Tibial nerve (tissue), 4 donors: ENCODE data around the gene RAD50.

Experiments used
- EP300 ChIP-seq, 2 donors: sonication (generic); formaldehyde crosslinking; IDR thresholded peaks; one replicate each; pipeline ENCODE4 v1.6.1; 2017; ENCODE audit warnings: antibody characterized with exemption in 2 of 2, mild to moderate bottlenecking in 1 of 2
- POLR2A ChIP-seq, 2 donors: fragments of 450-650 bp; IDR thresholded peaks; one replicate each; pipeline ENCODE4 v1.6.1; 2017; ENCODE audit warnings: antibody characterized with exemption in 2 of 2, mild to moderate bottlenecking in 2 of 2, moderate library complexity in 2 of 2
- TF ChIP-seq, protein P1 (sequence below), 5 experiments: fragments of 200-600 bp in 3 of 5; fragments of 450-650 bp in 2 of 5; sonication (generic) in 3 of 5; IDR thresholded peaks; one replicate each; pipeline ENCODE4 v1.5.1; 2016 to 2019; ENCODE audit warnings: antibody characterized with exemption in 5 of 5, mild to moderate bottlenecking in 3 of 5, moderate library complexity in 2 of 5

DNA sequence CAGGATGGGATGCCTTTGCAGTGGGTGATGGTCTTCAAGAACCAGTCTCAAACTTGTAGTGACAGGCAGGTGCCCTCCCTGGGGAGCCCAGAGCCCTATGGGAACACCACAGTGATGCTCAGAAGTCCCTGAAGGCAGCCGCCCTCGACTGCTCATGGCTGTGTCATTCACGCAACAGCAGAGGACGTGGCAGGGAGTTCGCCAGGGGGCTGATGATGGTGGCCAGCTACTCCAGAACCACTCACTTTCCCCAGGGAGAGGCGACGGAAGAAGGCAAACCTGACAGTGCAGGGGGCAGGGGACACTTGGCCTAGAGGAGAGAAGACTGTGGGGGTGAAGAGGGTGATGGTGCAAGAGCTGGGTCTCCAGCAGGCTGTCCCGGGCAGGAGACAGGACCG lies 105.2 kb downstream of the RAD50 start:
- TF ChIP-seq, protein P1, sequence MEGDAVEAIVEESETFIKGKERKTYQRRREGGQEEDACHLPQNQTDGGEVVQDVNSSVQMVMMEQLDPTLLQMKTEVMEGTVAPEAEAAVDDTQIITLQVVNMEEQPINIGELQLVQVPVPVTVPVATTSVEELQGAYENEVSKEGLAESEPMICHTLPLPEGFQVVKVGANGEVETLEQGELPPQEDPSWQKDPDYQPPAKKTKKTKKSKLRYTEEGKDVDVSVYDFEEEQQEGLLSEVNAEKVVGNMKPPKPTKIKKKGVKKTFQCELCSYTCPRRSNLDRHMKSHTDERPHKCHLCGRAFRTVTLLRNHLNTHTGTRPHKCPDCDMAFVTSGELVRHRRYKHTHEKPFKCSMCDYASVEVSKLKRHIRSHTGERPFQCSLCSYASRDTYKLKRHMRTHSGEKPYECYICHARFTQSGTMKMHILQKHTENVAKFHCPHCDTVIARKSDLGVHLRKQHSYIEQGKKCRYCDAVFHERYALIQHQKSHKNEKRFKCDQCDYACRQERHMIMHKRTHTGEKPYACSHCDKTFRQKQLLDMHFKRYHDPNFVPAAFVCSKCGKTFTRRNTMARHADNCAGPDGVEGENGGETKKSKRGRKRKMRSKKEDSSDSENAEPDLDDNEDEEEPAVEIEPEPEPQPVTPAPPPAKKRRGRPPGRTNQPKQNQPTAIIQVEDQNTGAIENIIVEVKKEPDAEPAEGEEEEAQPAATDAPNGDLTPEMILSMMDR (IDR thresholded peaks at IDR 0.05): no peak
- TF ChIP-seq POLR2A (IDR thresholded peaks at IDR 0.05): no peak
- TF ChIP-seq EP300 (IDR thresholded peaks at IDR 0.05): no peak
